ENCODE data around the gene LALBA. TPM values are rescaled to one million over a fixed set of nuclear protein-coding genes. Genes with fewer than 3 reads are reported as not detected.

The LALBA gene
- total RNA-seq (2022): not detected in 2 replicates
- Bru-seq, nascent RNA: percentile 15 among the genes with signal in this experiment
- BruChase-seq, experiment 1, labeled RNA remaining after a 6-hour chase: percentile 11 among the genes with signal in this experiment
- not detected for BruChase-seq, experiment 2, labeled RNA remaining after a 2-hour chase
- long read RNA-seq: 0 reads

- Mint-ChIP-seq H3K27ac (ENCODE audit: unreplicated experiment) (no peak within 1 kb of the TSS), H3K9me3 (ENCODE audit: low read depth, unreplicated experiment) (peaks cover 2% of the 10 kb centered on the region), H3K4me3 (ENCODE audit: low read depth, unreplicated experiment) (no peak within 1 kb of the TSS), H3K27me3 (ENCODE audit: unreplicated experiment) (peaks cover 43% of the 10 kb centered on the region), H3K36me3 (ENCODE audit: insufficient read depth, unreplicated experiment) (no peaks in the 10 kb centered on the region), H3K4me1 (ENCODE audit: low read depth, unreplicated experiment) (no peaks in the 10 kb centered on the region)
- CTCF ChIA-PET: no interaction called here
- no TSS peak for BruUV-seq (replicated peaks)
- DNase-seq: no peak
- TF ChIP-seq CTCF (IDR thresholded peaks at IDR 0.05; ENCODE audit: unreplicated experiment): no peak
- intact Hi-C loops (cut with micrococcal nuclease; ENCODE audit: unreplicated experiment): no loop called here
Measured at GRCh38 chr12:48569946-48570345, at the start of gene LALBA. Gene LALBA (minus strand): TSS chr12:48570046. CDS start chr12:48570020, 26 bp downstream.

- intact Hi-C loops (cut with micrococcal nuclease; ENCODE audit: unreplicated experiment): loop anchor here (1.0 to 10.0 kb wide), 2 partner anchors 76 to 434 kb away; partner anchors contain the start of gene CCDC184
- H3K27me3 Mint-ChIP-seq (ENCODE audit: unreplicated experiment): peaks cover 28% of the 10 kb centered on the region
- peaks cover 4% of the 10 kb centered on the region for H3K9me3 Mint-ChIP-seq (ENCODE audit: low read depth, unreplicated experiment)
- H3K36me3 Mint-ChIP-seq (ENCODE audit: insufficient read depth, unreplicated experiment): no peaks in the 10 kb centered on the region
- no peak overlapping the region for H3K27ac Mint-ChIP-seq (ENCODE audit: unreplicated experiment)
- no peaks in the 10 kb centered on the region for H3K4me1 Mint-ChIP-seq (ENCODE audit: low read depth, unreplicated experiment)
- H3K4me3 Mint-ChIP-seq (ENCODE audit: low read depth, unreplicated experiment): no peak overlapping the region
- BruUV-seq (replicated peaks): no TSS peak
- DNase-seq: peak; percentile 65
- CTCF ChIA-PET: interaction anchor here (0.7 to 2.0 kb wide), 6 partner anchors 45 to 713 kb away, joined by 3 to 30 read pairs (median 4); no protein-coding TSS in a partner anchor
- peak; percentile 85 for TF ChIP-seq CTCF (IDR thresholded peaks at IDR 0.05; ENCODE audit: unreplicated experiment)
Measured at GRCh38 chr12:48618541-48618940, 48.7 kb upstream of the LALBA start.

GRCh38 chr12:48615681-48616080 lies 45.8 kb upstream of the LALBA start:
- Mint-ChIP-seq H3K36me3 (ENCODE audit: insufficient read depth, unreplicated experiment) (no peaks in the 10 kb centered on the region), H3K4me3 (ENCODE audit: low read depth, unreplicated experiment) (no peak overlapping the region), H3K27ac (ENCODE audit: unreplicated experiment) (no peak overlapping the region), H3K27me3 (ENCODE audit: unreplicated experiment) (peaks cover 42% of the 10 kb centered on the region), H3K4me1 (ENCODE audit: low read depth, unreplicated experiment) (no peaks in the 10 kb centered on the region), H3K9me3 (ENCODE audit: low read depth, unreplicated experiment) (peaks cover 7% of the 10 kb centered on the region)
- no peak for DNase-seq
- intact Hi-C loops (cut with micrococcal nuclease; ENCODE audit: unreplicated experiment): loop anchor here (10.0 kb wide), 1 partner anchor 431 kb away; the partner anchor contains the start of gene CCDC184
- CTCF ChIA-PET: interaction anchor here (0.6 kb wide), 1 partner anchor 71 kb away, joined by 10 read pairs; no protein-coding TSS in a partner anchor
- no TSS peak for BruUV-seq (replicated peaks)
- no peak for TF ChIP-seq CTCF (IDR thresholded peaks at IDR 0.05; ENCODE audit: unreplicated experiment)

- Mint-ChIP-seq H3K9me3 (ENCODE audit: low read depth, unreplicated experiment) (peaks cover 7% of the 10 kb centered on the region), H3K4me3 (ENCODE audit: low read depth, unreplicated experiment) (no peak overlapping the region), H3K27me3 (ENCODE audit: unreplicated experiment) (peaks cover 31% of the 10 kb centered on the region), H3K36me3 (ENCODE audit: insufficient read depth, unreplicated experiment) (no peaks in the 10 kb centered on the region), H3K4me1 (ENCODE audit: low read depth, unreplicated experiment) (no peaks in the 10 kb centered on the region), H3K27ac (ENCODE audit: unreplicated experiment) (no peak overlapping the region)
- CTCF ChIA-PET: no interaction called here
- no peak for DNase-seq
- intact Hi-C loops (cut with micrococcal nuclease; ENCODE audit: unreplicated experiment): loop anchor here (10.0 kb wide), 1 partner anchor 429 kb away; the partner anchor contains the start of gene CCDC184
- BruUV-seq (replicated peaks): no TSS peak
- no peak for TF ChIP-seq CTCF (IDR thresholded peaks at IDR 0.05; ENCODE audit: unreplicated experiment)
Measured at GRCh38 chr12:48613321-48613720, 43.5 kb upstream of the LALBA start.
